Fibroblast of villous mesenchyme (primary cell): ENCODE data around the gene ALDH1A2. TPM values are rescaled to one million over a fixed set of nuclear protein-coding genes. Genes with fewer than 3 reads are reported as not detected.

ENCODE experiments used
- DNase-seq: peaks from one replicate; pipeline ENCODE4 v3.0.0-alpha.2; 2010; ENCODE audit warnings: low read depth
- H3K4me3 ChIP-seq: 2 replicates; pipeline ENCODE4 v1.5.1; 2011; ENCODE audit warnings: low read depth, mild to moderate bottlenecking, low read length
- total RNA-seq: library from RNA; depleted of rRNA; stranded (reverse); fragments of >200 nt; gene quantifications from 2 replicates; pipeline ENCODE4 v1.2.3, GENCODE V29; 2012
- TF ChIP-seq, protein P1 (sequence below): IDR thresholded peaks from 2 replicates; pipeline ENCODE4 v1.5.1; 2012; ENCODE audit warnings: low read depth, mild to moderate bottlenecking, low read length; ENCODE audit not compliant: insufficient read depth

The ALDH1A2 gene
- total RNA-seq, 1 donor: 8.2 TPM

GRCh38 chr15:58070801-58071418 lies 5.4 kb upstream of the ALDH1A2 start:
- no peak overlapping the region for H3K4me3 ChIP-seq
- DNase-seq: peak; percentile 69
- TF ChIP-seq, protein P1, sequence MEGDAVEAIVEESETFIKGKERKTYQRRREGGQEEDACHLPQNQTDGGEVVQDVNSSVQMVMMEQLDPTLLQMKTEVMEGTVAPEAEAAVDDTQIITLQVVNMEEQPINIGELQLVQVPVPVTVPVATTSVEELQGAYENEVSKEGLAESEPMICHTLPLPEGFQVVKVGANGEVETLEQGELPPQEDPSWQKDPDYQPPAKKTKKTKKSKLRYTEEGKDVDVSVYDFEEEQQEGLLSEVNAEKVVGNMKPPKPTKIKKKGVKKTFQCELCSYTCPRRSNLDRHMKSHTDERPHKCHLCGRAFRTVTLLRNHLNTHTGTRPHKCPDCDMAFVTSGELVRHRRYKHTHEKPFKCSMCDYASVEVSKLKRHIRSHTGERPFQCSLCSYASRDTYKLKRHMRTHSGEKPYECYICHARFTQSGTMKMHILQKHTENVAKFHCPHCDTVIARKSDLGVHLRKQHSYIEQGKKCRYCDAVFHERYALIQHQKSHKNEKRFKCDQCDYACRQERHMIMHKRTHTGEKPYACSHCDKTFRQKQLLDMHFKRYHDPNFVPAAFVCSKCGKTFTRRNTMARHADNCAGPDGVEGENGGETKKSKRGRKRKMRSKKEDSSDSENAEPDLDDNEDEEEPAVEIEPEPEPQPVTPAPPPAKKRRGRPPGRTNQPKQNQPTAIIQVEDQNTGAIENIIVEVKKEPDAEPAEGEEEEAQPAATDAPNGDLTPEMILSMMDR: peak; percentile 91

GRCh38 chr15:58069008-58069407 lies 3.5 kb upstream of the ALDH1A2 start:
- H3K4me3 ChIP-seq: no peak overlapping the region
- DNase-seq: no peak
- TF ChIP-seq, protein P1: no peak

DNA sequence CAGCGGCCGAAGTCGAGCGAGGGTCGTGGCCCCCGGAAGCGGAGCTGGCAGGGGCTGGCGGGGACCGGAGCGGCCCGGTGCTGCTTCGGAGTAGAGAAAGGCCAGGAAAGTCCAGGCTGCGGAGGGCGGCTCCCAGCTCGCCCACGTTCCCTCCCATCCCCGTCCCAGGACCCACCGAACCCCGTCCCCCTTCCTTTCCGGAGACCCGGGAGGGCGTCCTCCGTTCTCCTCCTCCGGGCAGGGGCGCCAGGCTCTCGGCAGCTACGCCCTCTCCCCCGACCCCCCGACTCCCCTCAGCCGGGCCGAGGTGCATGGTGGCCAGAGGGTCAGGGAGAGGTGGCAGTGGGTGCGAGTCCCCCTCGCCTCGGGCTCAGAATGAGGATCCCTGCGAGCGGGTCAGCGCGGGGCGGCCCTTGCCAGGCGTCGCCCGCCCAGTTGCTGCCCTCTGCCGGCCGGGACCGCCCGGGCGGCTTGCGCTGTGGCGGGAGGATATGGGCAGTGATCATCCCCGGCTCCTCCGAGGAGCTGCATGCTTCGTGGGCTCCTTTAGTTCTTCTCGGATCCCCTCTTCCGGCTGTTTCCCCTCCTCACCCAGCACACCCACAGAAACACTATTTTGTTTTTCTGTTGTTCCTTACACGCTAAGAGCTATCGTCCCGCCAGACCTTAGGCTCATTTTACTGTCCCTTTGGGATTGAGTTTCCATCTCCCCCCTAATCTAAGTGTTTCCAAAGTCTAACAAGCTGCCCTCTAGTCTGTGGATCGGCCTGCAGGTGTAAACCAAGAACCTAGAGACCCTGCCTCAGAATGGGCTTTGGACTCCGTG lies 744 bp upstream of the ALDH1A2 start:
- TF ChIP-seq, protein P1: peak; percentile 87
- H3K4me3 ChIP-seq: peak overlapping the region; percentile 53
- DNase-seq: peak; percentile 35

- DNase-seq: peak; percentile 12
- TF ChIP-seq, protein P1: no peak
- H3K4me3 ChIP-seq: peak overlapping the region; percentile 29
Measured at GRCh38 chr15:58064980-58065444, 499 bp downstream of the ALDH1A2 start.

DNA sequence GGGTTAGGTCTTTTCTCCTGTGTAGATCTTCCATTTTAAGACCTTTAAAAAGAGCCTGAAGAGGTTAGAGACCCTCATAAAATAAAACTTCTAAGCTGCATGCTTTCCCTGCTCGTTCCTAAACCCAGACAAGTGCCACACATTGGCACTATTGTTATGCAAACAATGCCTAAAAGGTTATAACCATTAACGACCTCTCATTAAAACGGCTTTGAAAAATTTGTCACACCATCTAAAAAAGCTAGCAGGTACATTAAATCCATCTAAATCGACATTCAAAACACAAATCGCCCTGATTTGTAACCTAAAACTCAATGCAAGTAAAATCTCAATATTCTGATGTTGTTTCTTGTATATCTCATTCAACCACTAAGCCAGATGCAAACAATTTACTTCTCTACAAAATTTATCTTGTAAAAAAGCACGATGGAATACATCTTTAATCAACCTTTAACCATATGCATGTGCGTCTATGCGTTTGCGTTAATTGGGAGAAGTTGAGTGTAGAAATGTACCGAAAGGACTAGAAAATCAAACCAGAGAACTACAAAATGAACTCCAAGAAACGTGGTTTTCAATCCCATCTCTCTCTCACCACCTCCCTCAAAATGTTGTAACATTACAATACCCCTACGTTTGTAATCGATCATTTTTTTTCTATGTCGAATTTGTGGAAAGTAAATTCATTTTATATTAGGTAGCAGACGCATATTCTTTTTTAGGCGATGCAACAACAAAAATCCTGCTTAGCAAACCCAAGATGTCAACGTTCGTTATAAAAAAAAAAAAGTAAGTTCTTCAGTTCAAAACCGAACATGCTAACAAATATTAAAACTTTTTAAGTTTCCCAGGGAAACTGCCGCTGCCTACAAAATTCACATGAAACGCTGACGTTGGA lies 1.2 kb downstream of the ALDH1A2 start:
- no peak overlapping the region for H3K4me3 ChIP-seq
- TF ChIP-seq, protein P1: no peak
- peak; percentile 11 for DNase-seq

GRCh38 chr15:58063614-58064013 lies 1.9 kb downstream of the ALDH1A2 start:
- no peak overlapping the region for H3K4me3 ChIP-seq
- TF ChIP-seq, protein P1: no peak
- no peak for DNase-seq
